22Rv1 (cell line): ENCODE data around the gene PALLD.

Experiments
- ZFX ChIP-seq: fragments of 450-650 bp; IDR thresholded peaks from 2 replicates; pipeline ENCODE4 v1.6.1; 2017; ENCODE audit warnings: antibody characterized with exemption, borderline replicate concordance
- TF ChIP-seq, protein P1 (sequence below): fragments of 450-650 bp; IDR thresholded peaks from 2 replicates; pipeline ENCODE4 v1.5.1; 2017; ENCODE audit warnings: mild to moderate bottlenecking

DNA sequence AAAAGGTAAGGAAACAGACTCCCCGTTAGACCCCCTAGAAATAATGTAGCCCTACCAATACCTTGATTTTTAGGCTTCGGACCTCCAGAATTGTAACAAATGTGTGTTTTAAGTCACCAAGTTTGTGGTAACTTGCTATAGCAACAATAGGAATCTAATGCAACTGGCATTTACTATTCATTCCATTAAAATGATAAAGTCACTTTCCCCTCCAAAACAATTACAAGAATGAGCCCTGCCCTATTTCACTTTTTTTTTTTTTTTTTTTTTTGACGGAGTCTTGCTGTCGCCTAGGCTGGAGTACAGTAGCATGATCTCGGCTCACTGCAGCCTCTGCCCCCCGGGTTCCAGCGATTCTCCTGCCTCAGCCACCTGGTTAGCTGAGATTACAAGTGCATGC lies 13.0 kb upstream of the PALLD start:
- TF ChIP-seq, protein P1, sequence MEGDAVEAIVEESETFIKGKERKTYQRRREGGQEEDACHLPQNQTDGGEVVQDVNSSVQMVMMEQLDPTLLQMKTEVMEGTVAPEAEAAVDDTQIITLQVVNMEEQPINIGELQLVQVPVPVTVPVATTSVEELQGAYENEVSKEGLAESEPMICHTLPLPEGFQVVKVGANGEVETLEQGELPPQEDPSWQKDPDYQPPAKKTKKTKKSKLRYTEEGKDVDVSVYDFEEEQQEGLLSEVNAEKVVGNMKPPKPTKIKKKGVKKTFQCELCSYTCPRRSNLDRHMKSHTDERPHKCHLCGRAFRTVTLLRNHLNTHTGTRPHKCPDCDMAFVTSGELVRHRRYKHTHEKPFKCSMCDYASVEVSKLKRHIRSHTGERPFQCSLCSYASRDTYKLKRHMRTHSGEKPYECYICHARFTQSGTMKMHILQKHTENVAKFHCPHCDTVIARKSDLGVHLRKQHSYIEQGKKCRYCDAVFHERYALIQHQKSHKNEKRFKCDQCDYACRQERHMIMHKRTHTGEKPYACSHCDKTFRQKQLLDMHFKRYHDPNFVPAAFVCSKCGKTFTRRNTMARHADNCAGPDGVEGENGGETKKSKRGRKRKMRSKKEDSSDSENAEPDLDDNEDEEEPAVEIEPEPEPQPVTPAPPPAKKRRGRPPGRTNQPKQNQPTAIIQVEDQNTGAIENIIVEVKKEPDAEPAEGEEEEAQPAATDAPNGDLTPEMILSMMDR, result no peak
- no peak for TF ChIP-seq ZFX
